Esophagus squamous epithelium (tissue), 4 donors: ENCODE results near the gene MAPKAP1.

Experiments
- POLR2A ChIP-seq, 4 donors: fragments of 450-650 bp; IDR thresholded peaks; one replicate each; pipeline ENCODE4 v1.6.1; 2017; ENCODE audit warnings: antibody characterized with exemption in 4 of 4, mild to moderate bottlenecking in 4 of 4, moderate library complexity in 3 of 4
- TF ChIP-seq, protein P1 (sequence below), 6 experiments: fragments of 450-650 bp in 4 of 6; fragments of 200-600 bp in 2 of 6; sonication (generic) in 2 of 6; IDR thresholded peaks; one replicate each; pipeline ENCODE4 v1.5.1; 2016 to 2019; ENCODE audit warnings: antibody characterized with exemption in 6 of 6, mild to moderate bottlenecking in 4 of 6, moderate library complexity in 4 of 6

DNA sequence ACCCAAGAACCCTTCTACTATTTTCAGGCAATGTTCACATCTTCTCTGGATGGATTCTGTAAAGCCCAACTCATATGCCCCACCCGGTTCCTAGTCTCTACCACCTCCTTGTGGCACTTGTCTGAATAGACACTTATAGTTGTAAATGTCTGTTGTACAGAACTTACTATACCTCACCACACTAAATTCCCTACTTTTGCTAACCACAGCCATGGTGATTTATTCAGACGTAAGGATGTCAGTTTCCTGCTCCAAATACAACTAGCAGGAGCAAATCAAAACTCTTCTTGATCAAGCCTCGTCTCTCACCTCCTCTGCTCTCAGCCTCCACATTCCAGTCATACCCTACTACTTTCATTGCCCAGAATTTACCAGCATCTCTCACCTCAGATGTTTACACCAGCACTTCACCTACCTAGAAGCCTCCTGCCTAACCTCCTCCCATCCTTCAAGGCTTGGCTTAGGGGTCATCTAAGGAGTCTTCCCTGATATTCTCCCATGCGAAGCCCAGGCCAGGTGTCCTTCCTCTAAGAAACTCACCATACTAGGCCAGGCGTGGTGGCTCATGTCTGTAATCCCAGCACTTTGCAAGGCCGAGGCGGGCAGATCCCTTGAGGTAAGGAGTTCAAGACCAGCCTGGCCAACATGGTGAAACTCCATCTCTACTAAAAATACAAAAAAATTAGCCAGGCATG, 75.5 kb downstream of the MAPKAP1 start:
- no peak for TF ChIP-seq POLR2A (IDR thresholded peaks at IDR 0.05)
- TF ChIP-seq, protein P1, sequence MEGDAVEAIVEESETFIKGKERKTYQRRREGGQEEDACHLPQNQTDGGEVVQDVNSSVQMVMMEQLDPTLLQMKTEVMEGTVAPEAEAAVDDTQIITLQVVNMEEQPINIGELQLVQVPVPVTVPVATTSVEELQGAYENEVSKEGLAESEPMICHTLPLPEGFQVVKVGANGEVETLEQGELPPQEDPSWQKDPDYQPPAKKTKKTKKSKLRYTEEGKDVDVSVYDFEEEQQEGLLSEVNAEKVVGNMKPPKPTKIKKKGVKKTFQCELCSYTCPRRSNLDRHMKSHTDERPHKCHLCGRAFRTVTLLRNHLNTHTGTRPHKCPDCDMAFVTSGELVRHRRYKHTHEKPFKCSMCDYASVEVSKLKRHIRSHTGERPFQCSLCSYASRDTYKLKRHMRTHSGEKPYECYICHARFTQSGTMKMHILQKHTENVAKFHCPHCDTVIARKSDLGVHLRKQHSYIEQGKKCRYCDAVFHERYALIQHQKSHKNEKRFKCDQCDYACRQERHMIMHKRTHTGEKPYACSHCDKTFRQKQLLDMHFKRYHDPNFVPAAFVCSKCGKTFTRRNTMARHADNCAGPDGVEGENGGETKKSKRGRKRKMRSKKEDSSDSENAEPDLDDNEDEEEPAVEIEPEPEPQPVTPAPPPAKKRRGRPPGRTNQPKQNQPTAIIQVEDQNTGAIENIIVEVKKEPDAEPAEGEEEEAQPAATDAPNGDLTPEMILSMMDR (IDR thresholded peaks at IDR 0.05) = peak in 5 of 6 experiments; percentile 39 to 77 (median 56)
